ENCODE results near the gene TBC1D21.

- TF ChIP-seq GATA2 (IDR thresholded peaks at IDR 0.05; ENCODE audit: low read depth, low read length) (no peak), GATA3 (IDR thresholded peaks at IDR 0.05; ENCODE audit: low read depth, low read length) (no peak)
Measured at GRCh38 chr15:73881579-73882320, 8.4 kb downstream of the TBC1D21 start.

Data from SH-SY5Y (cell line).